Nephron progenitor cell (in vitro differentiated cells): ENCODE measurements around the gene GPC5.

ENCODE experiments used
- DNase-seq: peaks from one replicate; pipeline ENCODE4 v3.0.0; 2021
- H3K27ac Mint-ChIP-seq: 2 replicates; pipeline ENCODE4 v1.8.0; 2021; ENCODE audit warnings: mild to moderate bottlenecking, moderate library complexity, mixed read lengths
- H3K27me3 Mint-ChIP-seq: 2 replicates; pipeline ENCODE4 v1.8.0; 2021; ENCODE audit warnings: mild to moderate bottlenecking, low read depth, mixed read lengths; ENCODE audit not compliant: poor library complexity
- H3K36me3 Mint-ChIP-seq: 2 replicates; pipeline ENCODE4 v1.8.0; 2021; ENCODE audit warnings: low read depth, mixed read lengths
- H3K4me1 Mint-ChIP-seq: 2 replicates; pipeline ENCODE4 v1.8.0; 2021; ENCODE audit warnings: mixed read lengths
- H3K4me3 Mint-ChIP-seq: 2 replicates; pipeline ENCODE4 v1.8.0; 2021; ENCODE audit warnings: mild to moderate bottlenecking, moderate library complexity, mixed read lengths
- H3K9me3 Mint-ChIP-seq: 2 replicates; pipeline ENCODE4 v1.8.0; 2021; ENCODE audit warnings: mild to moderate bottlenecking, moderate library complexity, mixed read lengths
- CTCF ChIP-seq: fragments of 200-600 bp; sonication (generic); IDR thresholded peaks from 2 replicates; pipeline ENCODE4 v1.5.0; 2021; ENCODE audit warnings: antibody characterized with exemption

GPC5 gene

DNA sequence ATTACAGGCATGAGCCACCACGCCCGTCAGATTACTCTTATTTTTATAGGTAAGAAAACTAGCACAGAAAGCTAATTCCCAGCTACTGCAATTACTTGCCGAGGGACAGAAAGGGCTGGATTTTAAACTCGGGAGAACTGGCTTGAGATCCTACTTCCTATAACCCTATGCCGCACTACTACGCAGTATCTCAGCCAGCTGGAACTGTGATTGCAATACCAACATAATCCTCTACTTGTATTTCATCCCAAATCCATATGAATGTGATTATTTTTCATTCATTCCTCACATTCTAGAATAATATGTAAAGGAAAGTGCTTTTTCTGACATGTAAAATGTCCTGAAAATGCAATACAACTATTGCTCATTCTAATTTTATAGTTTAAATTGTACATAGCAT, 1054.4 kb downstream of the GPC5 start:
- TF ChIP-seq CTCF = no peak
- H3K27me3 Mint-ChIP-seq = no peaks in the 10 kb centered on the region
- H3K9me3 Mint-ChIP-seq = no peaks in the 10 kb centered on the region
- no peak for DNase-seq
- H3K36me3 Mint-ChIP-seq = no peaks in the 10 kb centered on the region
- H3K27ac Mint-ChIP-seq = no peak overlapping the region
- H3K4me1 Mint-ChIP-seq = peaks cover 11% of the 10 kb centered on the region
- H3K4me3 Mint-ChIP-seq = no peak overlapping the region

DNA sequence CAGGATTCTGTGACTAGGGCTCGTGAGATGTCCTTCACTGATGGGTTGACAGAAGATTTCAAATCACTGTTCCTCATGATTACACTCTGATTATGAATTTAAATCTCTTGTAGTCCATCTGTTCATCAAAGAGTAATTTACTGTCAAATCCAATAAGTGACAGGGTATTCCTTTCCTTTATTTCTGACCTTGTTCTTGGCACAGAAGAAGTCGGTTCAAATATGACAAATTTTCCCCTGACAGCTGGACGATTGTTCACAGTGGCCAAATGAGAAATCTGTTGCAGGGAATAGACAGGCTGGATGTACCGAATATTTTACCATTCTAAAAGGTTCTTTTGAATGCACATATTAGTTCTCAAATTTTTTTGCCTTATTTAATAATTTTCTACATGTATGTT, 1060.9 kb downstream of the GPC5 start:
- no peak for TF ChIP-seq CTCF
- H3K4me1 Mint-ChIP-seq = peaks cover 19% of the 10 kb centered on the region
- no peaks in the 10 kb centered on the region for H3K9me3 Mint-ChIP-seq
- DNase-seq = no peak
- H3K27ac Mint-ChIP-seq = no peak overlapping the region
- no peak overlapping the region for H3K4me3 Mint-ChIP-seq
- H3K27me3 Mint-ChIP-seq = peaks cover 8% of the 10 kb centered on the region
- H3K36me3 Mint-ChIP-seq = no peaks in the 10 kb centered on the region

GRCh38 chr13:92460479-92460878, 1062.1 kb downstream of the GPC5 start:
- H3K4me1 Mint-ChIP-seq = peaks cover 19% of the 10 kb centered on the region
- no peaks in the 10 kb centered on the region for H3K9me3 Mint-ChIP-seq
- no peak overlapping the region for H3K4me3 Mint-ChIP-seq
- H3K27ac Mint-ChIP-seq = no peak overlapping the region
- DNase-seq = no peak
- H3K36me3 Mint-ChIP-seq = no peaks in the 10 kb centered on the region
- peaks cover 8% of the 10 kb centered on the region for H3K27me3 Mint-ChIP-seq
- TF ChIP-seq CTCF = no peak

DNA sequence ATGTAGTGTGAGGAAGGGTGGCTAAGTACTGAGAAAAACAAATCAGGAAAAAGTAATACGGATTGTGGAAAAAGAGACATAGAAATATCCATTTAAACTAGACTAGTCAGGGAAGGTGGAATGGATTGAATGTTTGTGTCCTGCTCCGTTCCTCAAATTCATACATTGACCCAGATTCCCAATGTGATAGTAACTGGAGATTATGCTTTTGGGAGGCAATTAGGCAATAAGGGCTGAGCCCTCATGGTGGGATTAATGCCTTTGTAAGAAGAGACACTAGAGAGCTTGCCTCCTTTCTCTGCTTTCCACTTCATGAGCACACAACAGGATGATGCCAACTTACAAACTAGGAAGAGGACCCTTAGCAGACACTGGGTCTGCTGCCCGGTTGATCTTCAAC, 1063.0 kb downstream of the GPC5 start:
- no peak for TF ChIP-seq CTCF
- peaks cover 14% of the 10 kb centered on the region for H3K4me1 Mint-ChIP-seq

DNA sequence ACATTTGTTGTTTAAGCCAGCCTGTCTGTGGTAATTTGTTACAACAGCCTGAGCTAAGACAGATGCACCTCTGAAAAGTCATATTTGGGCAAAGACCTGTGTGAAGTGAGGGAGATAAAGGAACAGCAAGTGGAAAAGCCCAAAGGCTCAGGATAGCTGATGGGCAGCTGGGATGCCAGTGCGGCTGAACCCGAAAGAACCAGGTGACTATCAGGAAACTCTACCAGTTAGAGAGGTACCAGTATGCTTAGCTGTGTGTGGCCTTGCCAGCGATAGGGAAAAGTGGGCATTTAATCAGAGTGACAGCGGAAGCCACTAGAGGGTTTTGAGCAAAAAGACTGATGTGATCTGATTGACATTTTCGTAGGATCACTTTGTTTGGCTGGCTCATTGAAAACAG, 1063.4 kb downstream of the GPC5 start:
- Mint-ChIP-seq H3K27ac (no peak overlapping the region), H3K27me3 (peaks cover 8% of the 10 kb centered on the region), H3K36me3 (no peaks in the 10 kb centered on the region), H3K4me1 (peaks cover 10% of the 10 kb centered on the region), H3K9me3 (no peaks in the 10 kb centered on the region), H3K4me3 (no peak overlapping the region)
- TF ChIP-seq CTCF = no peak
- DNase-seq = no peak

More for the DNA sequence above, 1063.0 kb downstream of the GPC5 start:
- Mint-ChIP-seq H3K9me3 (no peaks in the 10 kb centered on the region), H3K27me3 (peaks cover 8% of the 10 kb centered on the region), H3K4me3 (no peak overlapping the region), H3K27ac (no peak overlapping the region), H3K36me3 (no peaks in the 10 kb centered on the region)
- DNase-seq = no peak

GRCh38 chr13:92463134-92463533, 1064.7 kb downstream of the GPC5 start:
- DNase-seq = no peak
- H3K27ac Mint-ChIP-seq = no peak overlapping the region
- H3K4me3 Mint-ChIP-seq = no peak overlapping the region
- peaks cover 8% of the 10 kb centered on the region for H3K27me3 Mint-ChIP-seq
- peaks cover 7% of the 10 kb centered on the region for H3K4me1 Mint-ChIP-seq
- no peak for TF ChIP-seq CTCF
- H3K9me3 Mint-ChIP-seq = no peaks in the 10 kb centered on the region
- no peaks in the 10 kb centered on the region for H3K36me3 Mint-ChIP-seq
